ENCODE results near the gene PICK1.

PICK1 gene

GRCh38 chr22:38068641-38069371, 11.6 kb downstream of the PICK1 start:
- Histone ChIP-seq H3K4me1 (no peaks in the 10 kb centered on the region), H2AFZ (no peak overlapping the region), H3K27me3 (ENCODE audit: control insufficient read depth, insufficient read depth, low read length) (no peaks in the 10 kb centered on the region), H3K9me3 (ENCODE audit: control insufficient read depth, low read length) (no peaks in the 10 kb centered on the region), H3K4me3 (ENCODE audit: low read depth, low read length) (no peak overlapping the region), H3K27ac (no peak overlapping the region), H3K9ac (no peak overlapping the region), H3K36me3 (ENCODE audit: control insufficient read depth, insufficient read depth, low read length) (no peaks in the 10 kb centered on the region), H3K79me2 (no peaks in the 10 kb centered on the region), H3K4me2 (ENCODE audit: low read length) (no peak overlapping the region)
- no peak for TF ChIP-seq CTCF (IDR thresholded peaks at IDR 0.05)

GRCh38 chr22:38069372-38070249, 12.4 kb downstream of the PICK1 start:
- H3K36me3 ChIP-seq (ENCODE audit: control insufficient read depth, insufficient read depth, low read length) = no peaks in the 10 kb centered on the region
- H3K27ac ChIP-seq = no peak overlapping the region
- no peak overlapping the region for H3K9ac ChIP-seq
- H3K4me2 ChIP-seq (ENCODE audit: low read length) = no peak overlapping the region
- TF ChIP-seq CTCF (IDR thresholded peaks at IDR 0.05) = peak; percentile 8
- H3K79me2 ChIP-seq = no peaks in the 10 kb centered on the region
- H3K9me3 ChIP-seq (ENCODE audit: control insufficient read depth, low read length) = no peaks in the 10 kb centered on the region
- H3K4me1 ChIP-seq = no peaks in the 10 kb centered on the region
- no peak overlapping the region for H3K4me3 ChIP-seq (ENCODE audit: low read depth, low read length)
- no peaks in the 10 kb centered on the region for H3K27me3 ChIP-seq (ENCODE audit: control insufficient read depth, insufficient read depth, low read length)
- no peak overlapping the region for H2AFZ ChIP-seq

- no peak overlapping the region for H3K4me3 ChIP-seq (ENCODE audit: low read depth, low read length)
- H3K4me2 ChIP-seq (ENCODE audit: low read length) = no peak overlapping the region
- no peak overlapping the region for H3K9ac ChIP-seq
- no peaks in the 10 kb centered on the region for H3K9me3 ChIP-seq (ENCODE audit: control insufficient read depth, low read length)
- H2AFZ ChIP-seq = no peak overlapping the region
- no peaks in the 10 kb centered on the region for H3K4me1 ChIP-seq
- TF ChIP-seq CTCF (IDR thresholded peaks at IDR 0.05) = no peak
- H3K79me2 ChIP-seq = no peaks in the 10 kb centered on the region
- H3K27ac ChIP-seq = no peak overlapping the region
- H3K36me3 ChIP-seq (ENCODE audit: control insufficient read depth, insufficient read depth, low read length) = no peaks in the 10 kb centered on the region
- no peaks in the 10 kb centered on the region for H3K27me3 ChIP-seq (ENCODE audit: control insufficient read depth, insufficient read depth, low read length)
Observed at GRCh38 chr22:38070250-38070921, 13.2 kb downstream of the PICK1 start.

- no peak overlapping the region for H2AFZ ChIP-seq
- no peak overlapping the region for H3K4me2 ChIP-seq (ENCODE audit: low read length)
- no peak overlapping the region for H3K9ac ChIP-seq
- no peak overlapping the region for H3K4me3 ChIP-seq (ENCODE audit: low read depth, low read length)
- no peaks in the 10 kb centered on the region for H3K27me3 ChIP-seq (ENCODE audit: control insufficient read depth, insufficient read depth, low read length)
- H3K79me2 ChIP-seq = no peaks in the 10 kb centered on the region
- no peaks in the 10 kb centered on the region for H3K4me1 ChIP-seq
- H3K27ac ChIP-seq = no peak overlapping the region
- TF ChIP-seq CTCF (IDR thresholded peaks at IDR 0.05) = no peak
- no peaks in the 10 kb centered on the region for H3K36me3 ChIP-seq (ENCODE audit: control insufficient read depth, insufficient read depth, low read length)
- no peaks in the 10 kb centered on the region for H3K9me3 ChIP-seq (ENCODE audit: control insufficient read depth, low read length)
Observed at GRCh38 chr22:38071421-38072321, 14.5 kb downstream of the PICK1 start.
